BJ (cell line): ENCODE results near the gene NPBWR2. TPM values are rescaled to one million over a fixed set of nuclear protein-coding genes. Genes with fewer than 3 reads are reported as not detected.

Source experiments
- CTCF ChIA-PET: fragments of 350-600 bp; formaldehyde crosslinking; extraction: SDS; loops from one replicate; lab custom pipeline; 2021; ENCODE audit warnings: antibody characterized with exemption, inconsistent platforms; lab: Yijun Ruan, JAX
- POLR2A ChIA-PET: fragments of 300-600 bp; sonication (Branson Sonifier 250); formaldehyde crosslinking; extraction: SDS; loops from one replicate; lab custom pipeline; 2021; ENCODE audit warnings: antibody characterized with exemption; lab: Charles Lee
- DNase-seq: peaks from one replicate; pipeline ENCODE4 v3.0.0-alpha.2; 2011; ENCODE audit warnings: low read depth
- H3K27me3 ChIP-seq: 2 replicates; pipeline ENCODE4 v1.6.0; 2011; ENCODE audit warnings: low read length; ENCODE audit not compliant: control insufficient read depth, insufficient read depth
- H3K36me3 ChIP-seq: 2 replicates; pipeline ENCODE4 v1.5.1; 2011; ENCODE audit warnings: low read length; ENCODE audit not compliant: control insufficient read depth, insufficient read depth
- H3K4me3 ChIP-seq: 2 replicates; pipeline ENCODE4 v1.5.1; 2011; ENCODE audit warnings: low read depth, mild to moderate bottlenecking, control low read depth, low read length
- CTCF ChIP-seq: IDR thresholded peaks from 2 replicates; pipeline ENCODE4 v1.5.1; 2011; ENCODE audit warnings: low read depth, mild to moderate bottlenecking, control low read depth, inconsistent platforms, low read length, moderate library complexity; ENCODE audit not compliant: insufficient read depth
- polyA plus RNA-seq: library from polyadenylated mRNA; depleted of rRNA; stranded (reverse); fragments of >200 nt; gene quantifications from 2 replicates; pipeline ENCODE4 v1.2.3, GENCODE V29; 2011

The NPBWR2 gene
- polyA plus RNA-seq, 1 experiment = not detected

- DNase-seq = no peak
- H3K4me3 ChIP-seq = no peak overlapping the region
- POLR2A ChIA-PET = no interaction called here
Measured at GRCh38 chr20:64067733-64068307, 39.5 kb downstream of the NPBWR2 start.

GRCh38 chr20:64067005-64067632 lies 40.2 kb downstream of the NPBWR2 start:
- POLR2A ChIA-PET = no interaction called here
- H3K36me3 ChIP-seq = peaks cover 3% of the 10 kb centered on the region; the same call in 1 of the 2 replicates
- no peak for TF ChIP-seq CTCF
- H3K27me3 ChIP-seq = no peaks in the 10 kb centered on the region
- DNase-seq = no peak
- no peak overlapping the region for H3K4me3 ChIP-seq
- CTCF ChIA-PET = interaction anchor here (0.8 to 3.4 kb wide), 3 partner anchors 8 to 28 kb away, joined by 5 to 17 read pairs (median 8); no protein-coding TSS in a partner anchor

More at GRCh38 chr20:64067733-64068307, 39.5 kb downstream of the NPBWR2 start:
- peaks cover 6% of the 10 kb centered on the region for H3K36me3 ChIP-seq
- no peak for TF ChIP-seq CTCF
- CTCF ChIA-PET = interaction anchor here (2.1 to 3.4 kb wide), 3 partner anchors 10 to 29 kb away, joined by 8 to 31 read pairs (median 17); partner anchors contain the start of genes OPRL1 and RGS19
- H3K27me3 ChIP-seq = no peaks in the 10 kb centered on the region

- CTCF ChIA-PET = interaction anchor here (0.5 to 1.3 kb wide), 7 partner anchors 9 to 171 kb away, joined by 3 to 6 read pairs (median 3); partner anchors contain the start of genes DNAJC5 and PRPF6
- H3K36me3 ChIP-seq = no peaks in the 10 kb centered on the region
- no peak overlapping the region for H3K4me3 ChIP-seq
Measured at GRCh38 chr20:64065974-64066343, 41.4 kb downstream of the NPBWR2 start.

GRCh38 chr20:64065062-64065973 lies 42.0 kb downstream of the NPBWR2 start:
- TF ChIP-seq CTCF = no peak
- ChIA-PET POLR2A (no interaction called here), CTCF (interaction anchor here (0.9 to 1.9 kb wide), 6 partner anchors 18 to 88 kb away, joined by 3 to 6 read pairs (median 4); partner anchors contain the start of gene PRPF6)
- no peak for DNase-seq
- no peaks in the 10 kb centered on the region for H3K27me3 ChIP-seq
- H3K4me3 ChIP-seq = no peak overlapping the region
- no peaks in the 10 kb centered on the region for H3K36me3 ChIP-seq

More at GRCh38 chr20:64065974-64066343, 41.4 kb downstream of the NPBWR2 start:
- no peak for TF ChIP-seq CTCF
- peak; percentile 44 for DNase-seq
- POLR2A ChIA-PET = no interaction called here
- no peaks in the 10 kb centered on the region for H3K27me3 ChIP-seq
